Measurements from ENCODE around the gene ENTPD8. TPM values are rescaled to one million over a fixed set of nuclear protein-coding genes. Genes with fewer than 3 reads are reported as not detected.
A peak's percentile ranks its signal among the peaks of the same experiment; 100 is the strongest.

The ENTPD8 gene
- total RNA-seq, 2 experiments from 2014 or later: not detected

GRCh38 chr9:137390553-137391410 is 50.4 kb downstream of the ENTPD8 start:
- intact Hi-C loops (cut with micrococcal nuclease): no loop called here
- no peak for ATAC-seq
- ChIA-PET CTCF (no interaction called here), POLR2A (no interaction called here)
- no peak for TF ChIP-seq CTCF (IDR thresholded peaks at IDR 0.05)
- H3K36me3 Mint-ChIP-seq (ENCODE audit: low read depth): no peaks in the 10 kb centered on the region
- H3K27me3 Mint-ChIP-seq: no peaks in the 10 kb centered on the region
- H3K4me3 Mint-ChIP-seq: no peak overlapping the region
- peaks cover 10% of the 10 kb centered on the region for H3K4me1 Mint-ChIP-seq (ENCODE audit: low read depth)
- no peaks in the 10 kb centered on the region for H3K9me3 Mint-ChIP-seq
- DNase-seq: no peak
- H3K27ac Mint-ChIP-seq: no peak overlapping the region

GRCh38 chr9:137389428-137389746 is 51.8 kb downstream of the ENTPD8 start:
- H3K4me1 Mint-ChIP-seq (ENCODE audit: low read depth): peaks cover 10% of the 10 kb centered on the region
- DNase-seq: no peak
- no peak overlapping the region for H3K4me3 Mint-ChIP-seq
- ChIA-PET CTCF (no interaction called here), POLR2A (no interaction called here)
- no peaks in the 10 kb centered on the region for H3K36me3 Mint-ChIP-seq (ENCODE audit: low read depth)
- no peak for ATAC-seq
- TF ChIP-seq CTCF (IDR thresholded peaks at IDR 0.05): no peak
- no peaks in the 10 kb centered on the region for H3K27me3 Mint-ChIP-seq
- H3K27ac Mint-ChIP-seq: no peak overlapping the region
- no peaks in the 10 kb centered on the region for H3K9me3 Mint-ChIP-seq
- intact Hi-C loops (cut with micrococcal nuclease): no loop called here

- Mint-ChIP-seq H3K27me3 (no peaks in the 10 kb centered on the region), H3K4me3 (no peak overlapping the region), H3K9me3 (no peaks in the 10 kb centered on the region), H3K36me3 (ENCODE audit: low read depth) (no peaks in the 10 kb centered on the region), H3K4me1 (ENCODE audit: low read depth) (peaks cover 10% of the 10 kb centered on the region), H3K27ac (no peak overlapping the region)
- POLR2A ChIA-PET: interaction anchor here (1.0 kb wide), 1 partner anchor 43 kb away, joined by 4 read pairs; no protein-coding TSS in a partner anchor
- DNase-seq: no peak
- intact Hi-C loops (cut with micrococcal nuclease): no loop called here
- TF ChIP-seq CTCF (IDR thresholded peaks at IDR 0.05): no peak
- no peak for ATAC-seq
- CTCF ChIA-PET: no interaction called here
These were observed 52.3 kb downstream of the ENTPD8 start for GRCh38 chr9:137388589-137389427.

- intact Hi-C loops (cut with micrococcal nuclease): no loop called here
- CTCF ChIA-PET: interaction anchor here (0.9 to 1.0 kb wide), 2 partner anchors 10 to 86 kb away, joined by 3 to 4 read pairs; partner anchors contain the start of gene NRARP
These were observed 53.1 kb downstream of the ENTPD8 start for GRCh38 chr9:137387891-137388560.

More at GRCh38 chr9:137387891-137388560, 53.1 kb downstream of the ENTPD8 start:
- Mint-ChIP-seq H3K4me1 (ENCODE audit: low read depth) (peaks cover 10% of the 10 kb centered on the region), H3K9me3 (no peaks in the 10 kb centered on the region), H3K27ac (peak overlapping the region; percentile 84), H3K36me3 (ENCODE audit: low read depth) (no peaks in the 10 kb centered on the region), H3K4me3 (no peak overlapping the region), H3K27me3 (no peaks in the 10 kb centered on the region)
- no peak for ATAC-seq
- POLR2A ChIA-PET: interaction anchor here (1.0 to 1.2 kb wide), 3 partner anchors 9 to 84 kb away, joined by 3 to 4 read pairs (median 3); no protein-coding TSS in a partner anchor
- no peak for TF ChIP-seq CTCF (IDR thresholded peaks at IDR 0.05)
- DNase-seq: no peak
